Endodermal cell (in vitro differentiated cells): ENCODE results near the gene ADH1C. TPM values are rescaled to one million over a fixed set of nuclear protein-coding genes. Genes with fewer than 3 reads are reported as not detected.

Experiments
- DNase-seq: peaks from one replicate; pipeline ENCODE4 v3.0.0-alpha.2; 2017
- H3K27ac ChIP-seq: 2 replicates; pipeline ENCODE4 v1.5.1; 2013; ENCODE audit warnings: mild to moderate bottlenecking, low read depth, low read length, moderate library complexity
- H3K27me3 ChIP-seq: 2 replicates; pipeline ENCODE4 v1.6.1; 2013; ENCODE audit warnings: mild to moderate bottlenecking, low read length, moderate library complexity; ENCODE audit not compliant: insufficient read depth, control insufficient read depth, poor library complexity, severe bottlenecking
- H3K36me3 ChIP-seq: 2 replicates; pipeline ENCODE4 v1.7.0; 2013; ENCODE audit warnings: mild to moderate bottlenecking, low read length, moderate library complexity; ENCODE audit not compliant: control insufficient read depth, insufficient read depth
- H3K4me1 ChIP-seq: one replicate; pipeline ENCODE4 v1.7.0; 2013; ENCODE audit warnings: low read length; ENCODE audit not compliant: control insufficient read depth, insufficient read depth
- H3K4me3 ChIP-seq: 2 replicates; pipeline ENCODE4 v1.5.1; 2013; ENCODE audit warnings: mild to moderate bottlenecking, low read length, moderate library complexity
- H3K9ac ChIP-seq: 2 replicates; pipeline ENCODE4 v1.6.1; 2013; ENCODE audit warnings: mild to moderate bottlenecking, low read length, moderate library complexity; ENCODE audit not compliant: poor library complexity, severe bottlenecking; ENCODE audit errors: extremely low read depth
- H3K9me3 ChIP-seq: 2 replicates; pipeline ENCODE4 v1.6.1; 2013; ENCODE audit warnings: mild to moderate bottlenecking, low read length, moderate library complexity; ENCODE audit not compliant: control insufficient read depth
- H3K27ac Mint-ChIP-seq: 2 replicates; pipeline ENCODE4 v1.8.0; 2020; ENCODE audit warnings: mixed read lengths
- H3K27me3 Mint-ChIP-seq: 2 replicates; pipeline ENCODE4 v1.8.0; 2021; ENCODE audit warnings: mild to moderate bottlenecking, mixed read lengths; ENCODE audit not compliant: insufficient read depth
- H3K36me3 Mint-ChIP-seq: 2 replicates; pipeline ENCODE4 v1.8.0; 2020; ENCODE audit warnings: low read depth, mixed read lengths
- H3K4me1 Mint-ChIP-seq: 2 replicates; pipeline ENCODE4 v1.8.0; 2020; ENCODE audit warnings: mixed read lengths
- H3K4me3 Mint-ChIP-seq: 2 replicates; pipeline ENCODE4 v1.8.0; 2020; ENCODE audit warnings: mild to moderate bottlenecking, moderate library complexity, mixed read lengths
- H3K9me3 Mint-ChIP-seq: 2 replicates; pipeline ENCODE4 v1.8.0; 2020; ENCODE audit warnings: mild to moderate bottlenecking, mixed read lengths
- CTCF ChIP-seq: fragments of 200-600 bp; sonication (generic); conservative IDR thresholded peaks from 2 replicates; pipeline ENCODE4 v1.5.0; 2021; ENCODE audit warnings: antibody characterized with exemption, mild to moderate bottlenecking
- WGBS, 2 experiments: methylation state at CpG; one replicate each; pipeline versions ENCODE4 v1.1.5 to v1.1.7; 2013; ENCODE audit warnings: missing lambda C conversion rate in 2 of 2, mixed read lengths in 1 of 2; ENCODE audit not compliant: insufficient coverage in 1 of 2, insufficient read length in 1 of 2; 5-methylcytosine and 5-hydroxymethylcytosine counted together
- total RNA-seq, 2 donors: library from RNA; stranded (reverse); fragmentation: NEBNext Ultra II Directional in 1 of 2; extraction: Animal tissue kit (Norgen Biotek cat#: 25700) in 1 of 2; gene quantifications; 2 replicates in 1 of 2; 3 replicates in 1 of 2; pipeline ENCODE4 v1.2.1, GENCODE V29; 2021

ADH1C gene
- total RNA-seq, 2 donors from 2014 or later, result not detected

- Histone ChIP-seq H3K4me3 (no peak overlapping the region), H3K27ac (no peak overlapping the region), H3K36me3 (no peaks in the 10 kb centered on the region), H3K9me3 (peaks cover 17% of the 10 kb centered on the region), H3K9ac (no peak overlapping the region), H3K27me3 (no peaks in the 10 kb centered on the region), H3K4me1 (no peaks in the 10 kb centered on the region)
- Mint-ChIP-seq H3K27me3 (no peaks in the 10 kb centered on the region), H3K27ac (no peak overlapping the region), H3K4me1 (peaks cover 2% of the 10 kb centered on the region), H3K36me3 (no peaks in the 10 kb centered on the region), H3K9me3 (peaks cover 9% of the 10 kb centered on the region), H3K4me3 (no peak overlapping the region)
- TF ChIP-seq CTCF, result no peak
- 100% methylated on average over 1 of the region's 1 CpG; no CpG with 5 or more reads in 1 of the 2 experiments for WGBS, 2 experiments
- DNase-seq, result no peak
These were observed 13.9 kb upstream of the ADH1C start for GRCh38 chr4:99366491-99366890.

- H3K36me3 ChIP-seq, result no peaks in the 10 kb centered on the region
These were observed 10.2 kb upstream of the ADH1C start for GRCh38 chr4:99362768-99363167.

GRCh38 chr4:99361899-99362275 is 9.3 kb upstream of the ADH1C start:
- Histone ChIP-seq H3K36me3 (no peaks in the 10 kb centered on the region), H3K4me3 (no peak overlapping the region), H3K4me1 (no peaks in the 10 kb centered on the region), H3K9ac (no peak overlapping the region), H3K27ac (no peak overlapping the region), H3K27me3 (no peaks in the 10 kb centered on the region), H3K9me3 (peaks cover 18% of the 10 kb centered on the region)
- H3K27ac Mint-ChIP-seq, result no peak overlapping the region
- no peaks in the 10 kb centered on the region for H3K4me1 Mint-ChIP-seq
- H3K9me3 Mint-ChIP-seq, result peaks cover 38% of the 10 kb centered on the region
- TF ChIP-seq CTCF, result no peak
- no peaks in the 10 kb centered on the region for H3K36me3 Mint-ChIP-seq
- H3K27me3 Mint-ChIP-seq, result no peaks in the 10 kb centered on the region
- no peak overlapping the region for H3K4me3 Mint-ChIP-seq
- DNase-seq, result no peak

More at GRCh38 chr4:99362768-99363167, 10.2 kb upstream of the ADH1C start:
- H3K4me1 ChIP-seq, result no peaks in the 10 kb centered on the region
- H3K27me3 ChIP-seq, result no peaks in the 10 kb centered on the region
- TF ChIP-seq CTCF, result no peak
- no peaks in the 10 kb centered on the region for H3K4me1 Mint-ChIP-seq
- no peak for DNase-seq
- no peak overlapping the region for H3K27ac ChIP-seq
- no peak overlapping the region for H3K4me3 Mint-ChIP-seq
- H3K9me3 ChIP-seq, result peaks cover 18% of the 10 kb centered on the region
- H3K36me3 Mint-ChIP-seq, result no peaks in the 10 kb centered on the region
- no peaks in the 10 kb centered on the region for H3K27me3 Mint-ChIP-seq
- no peak overlapping the region for H3K9ac ChIP-seq
- no peak overlapping the region for H3K4me3 ChIP-seq
- no peak overlapping the region for H3K27ac Mint-ChIP-seq
- peaks cover 32% of the 10 kb centered on the region for H3K9me3 Mint-ChIP-seq
